ENCODE measurements around the gene TECRL. TPM values are rescaled to one million over a fixed set of nuclear protein-coding genes. Genes with fewer than 3 reads are reported as not detected.

The TECRL gene
- total RNA-seq, 1 experiment from 2014 or later: not detected

DNA sequence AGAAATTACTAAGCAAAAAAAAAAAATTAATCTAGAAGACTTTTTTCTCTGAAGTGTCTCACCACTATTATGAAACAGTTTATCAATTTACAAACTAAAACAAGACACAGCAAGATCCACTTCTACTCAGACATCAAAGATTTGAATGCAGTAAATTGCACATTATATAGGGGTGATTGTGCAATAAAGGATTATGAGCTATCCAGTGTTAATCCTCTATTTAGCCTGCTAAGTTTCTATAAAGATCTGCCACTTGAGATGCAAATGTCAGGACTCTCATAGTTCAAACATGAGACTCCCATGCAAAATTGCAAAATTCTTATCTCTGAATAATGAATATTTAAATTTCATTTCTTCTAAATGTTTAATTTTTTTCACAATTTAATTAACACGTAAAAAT is 2.2 kb downstream of the TECRL start:
- TF ChIP-seq, protein P1, sequence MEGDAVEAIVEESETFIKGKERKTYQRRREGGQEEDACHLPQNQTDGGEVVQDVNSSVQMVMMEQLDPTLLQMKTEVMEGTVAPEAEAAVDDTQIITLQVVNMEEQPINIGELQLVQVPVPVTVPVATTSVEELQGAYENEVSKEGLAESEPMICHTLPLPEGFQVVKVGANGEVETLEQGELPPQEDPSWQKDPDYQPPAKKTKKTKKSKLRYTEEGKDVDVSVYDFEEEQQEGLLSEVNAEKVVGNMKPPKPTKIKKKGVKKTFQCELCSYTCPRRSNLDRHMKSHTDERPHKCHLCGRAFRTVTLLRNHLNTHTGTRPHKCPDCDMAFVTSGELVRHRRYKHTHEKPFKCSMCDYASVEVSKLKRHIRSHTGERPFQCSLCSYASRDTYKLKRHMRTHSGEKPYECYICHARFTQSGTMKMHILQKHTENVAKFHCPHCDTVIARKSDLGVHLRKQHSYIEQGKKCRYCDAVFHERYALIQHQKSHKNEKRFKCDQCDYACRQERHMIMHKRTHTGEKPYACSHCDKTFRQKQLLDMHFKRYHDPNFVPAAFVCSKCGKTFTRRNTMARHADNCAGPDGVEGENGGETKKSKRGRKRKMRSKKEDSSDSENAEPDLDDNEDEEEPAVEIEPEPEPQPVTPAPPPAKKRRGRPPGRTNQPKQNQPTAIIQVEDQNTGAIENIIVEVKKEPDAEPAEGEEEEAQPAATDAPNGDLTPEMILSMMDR (IDR thresholded peaks at IDR 0.05; ENCODE audit: unreplicated experiment): no peak
- no TSS peak for BruUV-seq (replicated peaks)
- no peak overlapping the region for H3K27ac Mint-ChIP-seq (ENCODE audit: low read depth, unreplicated experiment)
- H3K27me3 Mint-ChIP-seq (ENCODE audit: insufficient read depth, unreplicated experiment): no peaks in the 10 kb centered on the region
- CTCF ChIA-PET: no interaction called here
- H3K4me1 Mint-ChIP-seq (ENCODE audit: insufficient read depth, unreplicated experiment): no peaks in the 10 kb centered on the region
- intact Hi-C loops (cut with micrococcal nuclease): no loop called here
- POLR2A ChIA-PET: interaction anchor here (0.7 kb wide), 1 partner anchor 246 kb away, joined by 3 read pairs; no protein-coding TSS in a partner anchor
- H3K36me3 Mint-ChIP-seq (ENCODE audit: insufficient read depth, unreplicated experiment): no peaks in the 10 kb centered on the region
- H3K4me3 Mint-ChIP-seq (ENCODE audit: unreplicated experiment): no peak overlapping the region
- H3K9me3 Mint-ChIP-seq (ENCODE audit: unreplicated experiment): no peaks in the 10 kb centered on the region
- DNase-seq (ENCODE audit: unreplicated experiment): peak; percentile 6

- H3K36me3 Mint-ChIP-seq (ENCODE audit: insufficient read depth, unreplicated experiment): no peaks in the 10 kb centered on the region
Measured at GRCh38 chr4:64405761-64406160, 3.5 kb downstream of the TECRL start.

GRCh38 chr4:64402684-64403083 is 6.6 kb downstream of the TECRL start:
- Mint-ChIP-seq H3K27ac (ENCODE audit: low read depth, unreplicated experiment) (no peak overlapping the region), H3K36me3 (ENCODE audit: insufficient read depth, unreplicated experiment) (no peaks in the 10 kb centered on the region), H3K4me3 (ENCODE audit: unreplicated experiment) (no peak overlapping the region), H3K4me1 (ENCODE audit: insufficient read depth, unreplicated experiment) (no peaks in the 10 kb centered on the region), H3K27me3 (ENCODE audit: insufficient read depth, unreplicated experiment) (no peaks in the 10 kb centered on the region), H3K9me3 (ENCODE audit: unreplicated experiment) (peaks cover 12% of the 10 kb centered on the region)
- no peak for DNase-seq (ENCODE audit: unreplicated experiment)
- intact Hi-C loops (cut with micrococcal nuclease): no loop called here
- BruUV-seq (replicated peaks): no TSS peak
- CTCF ChIA-PET: no interaction called here
- TF ChIP-seq, protein P1 (IDR thresholded peaks at IDR 0.05; ENCODE audit: unreplicated experiment): no peak
- POLR2A ChIA-PET: no interaction called here

More at GRCh38 chr4:64405761-64406160, 3.5 kb downstream of the TECRL start:
- no TSS peak for BruUV-seq (replicated peaks)
- H3K4me3 Mint-ChIP-seq (ENCODE audit: unreplicated experiment): no peak overlapping the region
- no peak for DNase-seq (ENCODE audit: unreplicated experiment)
- intact Hi-C loops (cut with micrococcal nuclease): no loop called here
- no peaks in the 10 kb centered on the region for H3K27me3 Mint-ChIP-seq (ENCODE audit: insufficient read depth, unreplicated experiment)
- CTCF ChIA-PET: interaction anchor here (1.1 kb wide), 1 partner anchor 25 kb away, joined by 3 read pairs; no protein-coding TSS in a partner anchor
- no peak overlapping the region for H3K27ac Mint-ChIP-seq (ENCODE audit: low read depth, unreplicated experiment)
- POLR2A ChIA-PET: no interaction called here
- no peaks in the 10 kb centered on the region for H3K4me1 Mint-ChIP-seq (ENCODE audit: insufficient read depth, unreplicated experiment)
- H3K9me3 Mint-ChIP-seq (ENCODE audit: unreplicated experiment): no peaks in the 10 kb centered on the region
- TF ChIP-seq, protein P1 (IDR thresholded peaks at IDR 0.05; ENCODE audit: unreplicated experiment): no peak

DNA sequence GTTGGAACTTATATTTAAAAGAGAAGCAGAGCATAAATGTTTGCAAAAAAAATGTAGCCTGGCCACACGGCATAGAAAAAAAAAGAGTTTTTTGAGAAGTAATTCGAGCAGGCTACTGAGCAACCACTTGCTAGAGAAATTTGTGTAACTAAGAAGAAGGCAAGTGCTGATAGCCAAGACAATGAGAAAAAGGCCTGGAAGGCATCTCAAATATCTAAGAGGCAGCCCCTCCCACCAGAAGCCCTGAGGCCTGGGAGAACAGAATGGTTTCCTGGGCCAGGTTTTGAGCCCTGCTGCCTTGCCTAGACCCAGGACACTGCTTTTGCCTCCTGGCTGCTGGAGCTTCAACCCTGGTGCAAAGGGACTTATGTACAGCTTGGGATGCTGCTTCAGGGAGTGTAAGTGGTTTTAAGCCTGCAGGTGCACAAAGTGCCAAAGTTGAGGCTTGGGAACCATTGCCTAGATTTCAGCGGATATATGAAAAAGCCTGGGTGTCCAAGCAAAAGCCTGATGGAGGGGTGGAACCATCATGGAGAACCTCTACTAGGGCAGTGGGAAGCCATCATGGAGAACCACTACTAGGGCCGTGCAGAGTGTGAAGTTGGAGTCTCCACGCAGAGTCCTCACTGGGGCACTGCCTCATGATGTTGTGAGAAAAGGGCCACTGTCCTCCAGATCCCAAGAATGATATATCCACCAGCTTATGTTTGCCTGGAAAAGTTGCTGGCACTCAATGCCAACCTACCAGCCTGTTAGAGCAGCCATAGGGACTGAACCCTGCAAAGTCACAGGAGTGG is 9.7 kb downstream of the TECRL start:
- H3K36me3 Mint-ChIP-seq (ENCODE audit: insufficient read depth, unreplicated experiment): no peaks in the 10 kb centered on the region
- no peak overlapping the region for H3K4me3 Mint-ChIP-seq (ENCODE audit: unreplicated experiment)
- no peak for DNase-seq (ENCODE audit: unreplicated experiment)
- H3K4me1 Mint-ChIP-seq (ENCODE audit: insufficient read depth, unreplicated experiment): no peaks in the 10 kb centered on the region
- H3K9me3 Mint-ChIP-seq (ENCODE audit: unreplicated experiment): peaks cover 12% of the 10 kb centered on the region
- ChIA-PET CTCF (no interaction called here), POLR2A (no interaction called here)
- no peaks in the 10 kb centered on the region for H3K27me3 Mint-ChIP-seq (ENCODE audit: insufficient read depth, unreplicated experiment)
- intact Hi-C loops (cut with micrococcal nuclease): no loop called here
- no TSS peak for BruUV-seq (replicated peaks)
- TF ChIP-seq, protein P1 (IDR thresholded peaks at IDR 0.05; ENCODE audit: unreplicated experiment): no peak
- no peak overlapping the region for H3K27ac Mint-ChIP-seq (ENCODE audit: low read depth, unreplicated experiment)

Measured in MCF 10A (cell line).